Urinary bladder (tissue), 4 donors: Measurements from ENCODE around the gene C12orf42. TPM values are rescaled to one million over a fixed set of nuclear protein-coding genes. Genes with fewer than 3 reads are reported as not detected.

Source experiments
- DNase-seq: peaks from one replicate; pipeline ENCODE4 v3.0.0-alpha.2; 2015; ENCODE audit errors: extremely low spot score
- H3K27ac ChIP-seq: one replicate; pipeline ENCODE4 v1.5.1; 2013; ENCODE audit warnings: low read depth, mild to moderate bottlenecking, moderate library complexity
- H3K36me3 ChIP-seq: one replicate; pipeline ENCODE4 v1.6.1; 2013; ENCODE audit warnings: mild to moderate bottlenecking, moderate library complexity; ENCODE audit not compliant: insufficient read depth
- H3K4me1 ChIP-seq: one replicate; pipeline ENCODE4 v1.6.1; 2013; ENCODE audit warnings: mild to moderate bottlenecking, moderate library complexity; ENCODE audit not compliant: insufficient read depth
- H3K4me3 ChIP-seq: one replicate; pipeline ENCODE4 v1.5.1; 2013; ENCODE audit warnings: low read depth, low read length
- WGBS: extraction: QIAGEN DNeasy Blood & Tissue Kit; methylation state at CpG from one replicate; pipeline ENCODE4 v1.1.7; 2013; 5-methylcytosine and 5-hydroxymethylcytosine counted together
- polyA plus RNA-seq: library from polyadenylated mRNA; stranded (reverse); fragments of 200-250 nt; gene quantifications from one replicate; pipeline ENCODE4 v1.2.3, GENCODE V29; 2013
- total RNA-seq: library from RNA; depleted of rRNA; stranded (reverse); fragments of >200 nt; gene quantifications from one replicate; pipeline ENCODE4 v1.2.3, GENCODE V29; 2014
- donor health status: healthy with polysubstance abuse.
- donor health status: healthy.

The C12orf42 gene
- total and polyA plus RNA-seq, 2 donors: 0.32 TPM; not detected in 1

GRCh38 chr12:103513875-103514274, 18.1 kb upstream of the C12orf42 start:
- WGBS: 73% methylated on average over 3 of the region's 3 CpGs

GRCh38 chr12:103505371-103506236, 9.8 kb upstream of the C12orf42 start:
- Histone ChIP-seq H3K27ac (no peak overlapping the region), H3K36me3 (no peaks in the 10 kb centered on the region), H3K4me3 (no peak overlapping the region), H3K4me1 (no peaks in the 10 kb centered on the region)
- WGBS: 80% methylated on average over 9 of the region's 9 CpGs
- no peak for DNase-seq

More at GRCh38 chr12:103513875-103514274, 18.1 kb upstream of the C12orf42 start:
- DNase-seq: no peak
- no peaks in the 10 kb centered on the region for H3K36me3 ChIP-seq
- H3K4me1 ChIP-seq: no peaks in the 10 kb centered on the region
- no peak overlapping the region for H3K4me3 ChIP-seq
- H3K27ac ChIP-seq: no peak overlapping the region

DNA sequence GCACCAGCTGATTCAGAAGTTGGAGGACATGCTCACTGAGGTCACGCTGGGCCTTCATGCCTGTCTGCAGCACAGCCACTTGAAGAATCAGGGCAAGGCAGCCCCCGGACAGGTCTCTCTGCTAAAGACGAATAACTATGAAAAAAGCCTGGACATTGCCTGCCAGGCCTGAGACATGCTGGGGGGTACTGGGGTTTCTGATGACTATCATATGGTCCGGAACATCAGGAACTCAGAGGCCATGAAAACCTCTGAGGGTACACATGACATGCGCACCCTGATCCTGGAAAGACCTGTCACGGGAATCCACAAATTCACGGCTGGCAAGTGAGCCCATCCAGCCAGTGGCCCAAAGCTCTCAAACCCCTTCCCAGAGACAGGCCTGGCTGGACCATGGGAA, 8.8 kb upstream of the C12orf42 start:
- 94% methylated on average over 7 of the region's 7 CpGs for WGBS
- Histone ChIP-seq H3K4me1 (no peaks in the 10 kb centered on the region), H3K4me3 (no peak overlapping the region), H3K36me3 (no peaks in the 10 kb centered on the region), H3K27ac (no peak overlapping the region)
- DNase-seq: no peak

GRCh38 chr12:103503546-103504480, 8.0 kb upstream of the C12orf42 start:
- Histone ChIP-seq H3K36me3 (no peaks in the 10 kb centered on the region), H3K4me1 (no peaks in the 10 kb centered on the region), H3K4me3 (no peak overlapping the region), H3K27ac (no peak overlapping the region)
- DNase-seq: no peak
- WGBS: 82% methylated on average over 14 of the region's 14 CpGs

DNA sequence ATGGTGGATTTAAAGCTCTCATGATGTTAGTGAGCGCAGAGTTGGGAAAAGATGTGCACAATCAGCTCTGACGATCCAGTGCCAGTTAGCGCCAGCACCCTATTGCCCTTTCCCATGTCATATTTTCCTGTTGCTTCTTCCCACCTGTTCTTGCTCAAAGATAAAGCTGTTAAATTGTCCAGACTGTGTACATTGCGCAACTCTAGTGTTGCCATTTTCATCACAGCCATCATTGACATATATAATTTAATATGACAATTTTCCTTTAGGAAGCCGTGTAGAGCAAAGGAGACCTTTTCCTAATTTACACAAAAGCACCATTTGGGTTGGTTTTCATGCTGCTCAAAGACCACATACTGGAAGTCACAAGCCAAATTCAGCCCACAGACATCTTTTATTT, 5.7 kb upstream of the C12orf42 start:
- Histone ChIP-seq H3K4me3 (no peak overlapping the region), H3K27ac (no peak overlapping the region), H3K36me3 (no peaks in the 10 kb centered on the region), H3K4me1 (no peaks in the 10 kb centered on the region)
- 76% methylated on average over 5 of the region's 5 CpGs for WGBS
- DNase-seq: no peak

- H3K27ac ChIP-seq: no peak overlapping the region
- DNase-seq: no peak
- no peaks in the 10 kb centered on the region for H3K36me3 ChIP-seq
These were observed 3.8 kb upstream of the C12orf42 start for GRCh38 chr12:103499571-103499970.

GRCh38 chr12:103498990-103499389, 3.2 kb upstream of the C12orf42 start:
- Histone ChIP-seq H3K27ac (no peak overlapping the region), H3K4me3 (no peak overlapping the region), H3K36me3 (no peaks in the 10 kb centered on the region), H3K4me1 (no peaks in the 10 kb centered on the region)
- 84% methylated on average over 2 of the region's 2 CpGs for WGBS
- DNase-seq: no peak

More at GRCh38 chr12:103499571-103499970, 3.8 kb upstream of the C12orf42 start:
- Histone ChIP-seq H3K4me1 (no peaks in the 10 kb centered on the region), H3K4me3 (no peak overlapping the region)

DNA sequence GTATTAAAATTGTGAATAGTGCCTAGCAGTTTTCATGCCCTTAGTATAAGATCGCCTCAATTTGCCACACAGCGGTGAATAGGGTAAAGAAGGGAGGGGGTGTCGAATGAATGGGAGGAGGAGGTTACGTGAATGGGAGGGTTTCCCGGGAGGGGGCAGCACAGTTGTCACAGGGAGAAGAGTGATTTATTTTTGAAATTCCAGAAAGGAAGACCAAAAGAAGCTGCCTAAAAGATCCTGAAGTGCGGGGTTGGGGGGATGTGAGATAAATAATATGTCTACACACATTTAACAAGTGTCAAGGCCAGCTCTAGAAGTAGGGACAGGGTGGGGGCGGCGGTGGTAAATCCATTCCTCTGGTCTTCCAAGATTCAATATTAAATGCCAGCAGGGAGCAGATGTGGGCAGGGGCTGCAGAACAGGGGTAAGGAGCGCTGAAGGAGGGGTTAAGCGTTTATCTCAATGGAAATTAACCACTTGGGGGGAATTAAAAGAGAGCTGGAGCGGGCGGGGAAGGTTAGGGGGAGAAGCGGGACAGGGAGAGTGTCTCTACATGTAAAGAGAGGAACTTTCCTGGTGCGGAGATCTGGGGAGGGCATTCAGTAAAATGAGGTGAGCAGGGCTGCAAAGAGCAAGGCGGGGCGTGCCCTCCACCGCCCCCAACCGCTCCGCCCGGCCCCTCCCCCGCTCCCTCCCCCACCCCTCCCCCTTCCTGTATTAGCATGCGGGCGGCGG, 867 bp downstream of the C12orf42 start:
- no peaks in the 10 kb centered on the region for H3K4me1 ChIP-seq
- no peak overlapping the region for H3K27ac ChIP-seq
- H3K4me3 ChIP-seq: peak overlapping the region; percentile 37
- no peak for DNase-seq
- WGBS: 6% methylated on average over 23 of the region's 24 CpGs
- no peaks in the 10 kb centered on the region for H3K36me3 ChIP-seq

GRCh38 chr12:103494051-103494733, 1.6 kb downstream of the C12orf42 start:
- no peaks in the 10 kb centered on the region for H3K4me1 ChIP-seq
- H3K4me3 ChIP-seq: no peak overlapping the region
- 52% methylated on average over 5 of the region's 5 CpGs for WGBS

GRCh38 chr12:103493199-103493598, 2.6 kb downstream of the C12orf42 start:
- 92% methylated on average over 4 of the region's 4 CpGs for WGBS
- H3K27ac ChIP-seq: no peak overlapping the region
- no peak overlapping the region for H3K4me3 ChIP-seq
- H3K4me1 ChIP-seq: no peaks in the 10 kb centered on the region
- no peaks in the 10 kb centered on the region for H3K36me3 ChIP-seq
- DNase-seq: no peak

More at GRCh38 chr12:103494051-103494733, 1.6 kb downstream of the C12orf42 start:
- Histone ChIP-seq H3K36me3 (no peaks in the 10 kb centered on the region), H3K27ac (no peak overlapping the region)
- no peak for DNase-seq

DNA sequence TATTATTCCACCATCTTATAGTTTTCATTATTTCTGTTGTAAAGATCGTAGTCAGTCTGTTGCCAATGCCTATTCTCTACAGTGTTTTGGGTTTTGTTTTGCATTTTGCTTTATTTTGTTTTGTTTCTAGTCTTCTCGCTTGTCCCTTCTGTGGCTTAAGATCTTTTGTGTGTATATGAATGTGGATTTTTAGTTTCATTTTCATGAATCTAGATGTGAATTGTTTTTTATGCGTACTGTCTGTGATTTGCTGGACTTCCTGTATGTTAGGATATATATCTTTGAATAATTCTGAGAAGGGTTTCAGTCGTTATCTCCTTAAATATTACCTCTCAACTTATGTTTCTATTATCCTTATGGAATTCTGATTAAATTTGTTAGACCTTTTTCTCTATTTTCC, 13.4 kb downstream of the C12orf42 start:
- WGBS: 65% methylated on average over 4 of the region's 4 CpGs
- no peak for DNase-seq

DNA sequence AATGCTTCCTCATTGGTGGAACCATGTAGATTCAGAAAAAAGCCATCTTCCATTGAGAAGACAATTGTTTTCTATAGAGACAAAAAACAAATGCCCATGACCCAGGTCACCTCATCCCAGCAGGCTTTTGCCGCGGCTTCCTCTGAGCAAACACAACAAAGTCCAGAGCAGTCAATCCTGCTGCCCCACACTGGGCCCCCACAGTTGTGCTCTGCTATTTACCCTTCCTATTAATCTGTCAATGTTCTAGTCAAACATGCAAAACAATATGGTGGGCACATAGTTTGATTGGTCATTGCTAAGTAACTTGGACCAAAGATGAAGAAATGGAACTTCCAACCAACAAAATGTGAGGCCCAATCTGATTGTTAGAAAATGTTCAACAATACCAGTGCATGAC, 20.7 kb downstream of the C12orf42 start:
- Histone ChIP-seq H3K4me3 (no peak overlapping the region), H3K4me1 (no peaks in the 10 kb centered on the region), H3K27ac (no peak overlapping the region), H3K36me3 (no peaks in the 10 kb centered on the region)
- no peak for DNase-seq
- WGBS: 80% methylated on average over 2 of the region's 2 CpGs

More for the DNA sequence above, 13.4 kb downstream of the C12orf42 start:
- no peak overlapping the region for H3K4me3 ChIP-seq
- no peaks in the 10 kb centered on the region for H3K4me1 ChIP-seq
- no peaks in the 10 kb centered on the region for H3K36me3 ChIP-seq
- H3K27ac ChIP-seq: no peak overlapping the region

DNA sequence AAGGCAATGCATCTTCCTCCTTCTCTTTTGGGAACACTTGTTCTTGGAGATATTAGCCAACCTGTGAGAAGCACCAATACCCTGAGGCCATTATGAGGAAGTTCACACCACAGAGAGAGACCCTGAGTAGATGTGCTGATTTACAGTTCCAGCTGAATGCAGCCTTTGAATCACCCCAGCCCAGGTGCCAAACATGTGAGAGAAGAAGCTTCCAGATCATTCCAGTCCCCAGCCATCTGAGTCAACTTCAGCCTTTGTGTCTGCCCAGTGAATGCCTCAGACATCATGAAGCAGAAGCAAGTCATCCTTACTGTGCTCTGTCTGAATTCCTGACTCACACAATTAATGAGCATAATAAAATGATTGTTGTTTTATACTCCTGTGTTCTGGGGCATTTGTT, 25.1 kb downstream of the C12orf42 start:
- H3K36me3 ChIP-seq: no peaks in the 10 kb centered on the region
- no peak overlapping the region for H3K27ac ChIP-seq
- no peaks in the 10 kb centered on the region for H3K4me1 ChIP-seq
- H3K4me3 ChIP-seq: no peak overlapping the region
- DNase-seq: no peak
